ENCODE data around the gene ELOVL7.

GRCh38 chr5:60712950-60713349 is 131.1 kb downstream of the ELOVL7 start:
- TF ChIP-seq CTCF (IDR thresholded peaks at IDR 0.05) (no peak), POLR2A (IDR thresholded peaks at IDR 0.05) (no peak)
